WI38 (cell line): ENCODE data around the gene GNPTG.

ENCODE experiments used
- H3K4me3 ChIP-seq: 2 replicates; pipeline ENCODE4 v1.5.1; 2011; ENCODE audit warnings: low read depth, mild to moderate bottlenecking, control low read depth, low read length
- CTCF ChIP-seq: IDR thresholded peaks from 2 replicates; pipeline ENCODE4 v1.5.1; 2012; ENCODE audit warnings: low read depth, mild to moderate bottlenecking, control low read depth, low read length

GNPTG gene

GRCh38 chr16:1367486-1368174 is 15.9 kb downstream of the GNPTG start:
- TF ChIP-seq CTCF: no peak
- H3K4me3 ChIP-seq: no peak overlapping the region

GRCh38 chr16:1371054-1371978 is 19.6 kb downstream of the GNPTG start:
- no peak for TF ChIP-seq CTCF
- H3K4me3 ChIP-seq: no peak overlapping the region

- H3K4me3 ChIP-seq: no peak overlapping the region
- TF ChIP-seq CTCF: no peak
Observed at GRCh38 chr16:1372292-1372950, 20.7 kb downstream of the GNPTG start.

- no peak overlapping the region for H3K4me3 ChIP-seq
- TF ChIP-seq CTCF: no peak
Observed at GRCh38 chr16:1374418-1375297, 22.9 kb downstream of the GNPTG start.

GRCh38 chr16:1375298-1375640 is 23.5 kb downstream of the GNPTG start:
- no peak overlapping the region for H3K4me3 ChIP-seq
- TF ChIP-seq CTCF: no peak

GRCh38 chr16:1375741-1376410 is 24.1 kb downstream of the GNPTG start:
- TF ChIP-seq CTCF: no peak
- no peak overlapping the region for H3K4me3 ChIP-seq
